ENCODE measurements around the gene PHLPP1. TPM values are rescaled to one million over a fixed set of nuclear protein-coding genes. Genes with fewer than 3 reads are reported as not detected.

The PHLPP1 gene
- total and polyA plus RNA-seq, 2 of the 13 experiments (the other 11 are each of a cell fraction or from before 2014, with no cell fraction given), result 9.8 to 18.5 TPM

- TF ChIP-seq ATF4 (CRISPR knock-in tag; IDR thresholded peaks at IDR 0.05) (peak in 1 of 2 experiments; percentile 19; a peak in 1 of 4 replicates), NR2F6 (IDR thresholded peaks at IDR 0.05) (no peak), NR2F6 (CRISPR knock-in tag; IDR thresholded peaks at IDR 0.05) (peak; percentile 38; the same call in 1 of the 2 replicates), XBP1 (CRISPR knock-in tag; IDR thresholded peaks at IDR 0.05) (no peak), ZNF549 (CRISPR knock-in tag; IDR thresholded peaks at IDR 0.05) (no peak), RNF2 (conservative IDR thresholded peaks at IDR 0.05; ENCODE audit: low read depth) (no peak), ZNF605 (CRISPR knock-in tag; IDR thresholded peaks at IDR 0.05) (no peak), SIX1 (CRISPR knock-in tag; IDR thresholded peaks at IDR 0.05; ENCODE audit: borderline replicate concordance) (no peak), THYN1 (CRISPR knock-in tag; IDR thresholded peaks at IDR 0.05; ENCODE audit: borderline replicate concordance, low read depth) (no peak), ZNF670 (CRISPR knock-in tag; IDR thresholded peaks at IDR 0.05; ENCODE audit: borderline replicate concordance) (no peak), HNRNPUL1 (IDR thresholded peaks at IDR 0.05; ENCODE audit: low read depth, low read length) (no peak), FOXO4 (CRISPR knock-in tag; conservative IDR thresholded peaks at IDR 0.05) (no peak), SIN3B (IDR thresholded peaks at IDR 0.05; ENCODE audit: low read length) (no peak), ZNF234 (CRISPR knock-in tag; conservative IDR thresholded peaks at IDR 0.05) (no peak), ISL2 (CRISPR knock-in tag; IDR thresholded peaks at IDR 0.05) (peak; percentile 68), REL (CRISPR knock-in tag; conservative IDR thresholded peaks at IDR 0.05) (no peak), ZBTB39 (CRISPR knock-in tag; IDR thresholded peaks at IDR 0.05) (no peak), TFDP2 (CRISPR knock-in tag; IDR thresholded peaks at IDR 0.05) (peak; percentile 88), SRSF9 (IDR thresholded peaks at IDR 0.05; ENCODE audit: borderline replicate concordance, insufficient read depth, low read depth, low read length, poor library complexity, severe bottlenecking) (no peak), ZNF354B (CRISPR knock-in tag; IDR thresholded peaks at IDR 0.05) (no peak), HOXA5 (CRISPR knock-in tag; IDR thresholded peaks at IDR 0.05) (no peak), ZNF674 (CRISPR knock-in tag; IDR thresholded peaks at IDR 0.05; ENCODE audit: low read depth) (0 out of 2 replicates have a peak, but pooled peaks have one; percentile 65), ZUFSP (CRISPR knock-in tag; IDR thresholded peaks at IDR 0.05; ENCODE audit: borderline replicate concordance) (no peak)
These were observed 488 bp upstream of the PHLPP1 start (continued) for GRCh38 chr18:62714671-62715435.
